ENCODE results near the gene PTPRT. TPM values are rescaled to one million over a fixed set of nuclear protein-coding genes. Genes with fewer than 3 reads are reported as not detected.

PTPRT gene
- total and polyA plus RNA-seq, 2 of the 13 experiments (the other 11 are each of a cell fraction or from before 2014, with no cell fraction given): under 0.01 to 0.09 TPM

DNA sequence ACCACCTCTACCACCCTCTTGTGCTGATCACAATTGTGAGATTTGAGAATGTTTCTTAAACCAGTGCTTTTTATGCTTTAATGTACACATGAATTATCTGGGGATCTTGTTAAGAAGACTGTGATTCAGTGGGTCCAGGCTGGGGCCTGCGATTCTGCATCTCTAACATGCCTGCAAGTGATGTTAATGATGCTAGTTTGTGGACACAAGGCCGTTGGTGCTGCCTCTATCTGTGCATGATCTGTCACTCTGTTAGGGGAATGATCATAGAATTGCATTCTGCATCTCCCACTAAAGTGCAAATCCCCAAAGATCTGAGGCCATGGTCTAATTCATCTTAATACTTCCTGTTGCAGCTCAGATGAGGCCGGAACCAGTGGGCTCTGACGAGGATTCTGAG lies 746.5 kb downstream of the PTPRT start:
- Histone ChIP-seq H3K36me3 (replicated peaks in 1 of 2; ENCODE audit: control insufficient read depth in 1 of 2, insufficient read depth in 2 of 2, low read length in 2 of 2) (no peaks in the 10 kb centered on the region), H3K4me1 (ENCODE audit: insufficient read depth, low read length) (no peaks in the 10 kb centered on the region), H3K4me2 (ENCODE audit: low read depth, low read length) (no peak overlapping the region), H3K27ac (ENCODE audit: extremely low read length, insufficient read depth, low read length) (no peak overlapping the region), H2AFZ (ENCODE audit: low read length) (no peak overlapping the region), H3K79me2 (ENCODE audit: insufficient read depth, low read length) (no peaks in the 10 kb centered on the region), H3K4me3 (replicated peaks in 1 of 3; ENCODE audit: insufficient read depth in 1 of 3, low read depth in 2 of 3, low read length in 3 of 3) (no peak overlapping the region), H3K27me3 (ENCODE audit: control insufficient read depth in 1 of 2, insufficient read depth in 2 of 2, low read length in 2 of 2) (no peaks in the 10 kb centered on the region; a peak in 1 of 5 replicates), H3K9ac (ENCODE audit: insufficient read depth, low read depth, low read length) (no peak overlapping the region), H3K9me3 (ENCODE audit: low read length) (peaks cover 12% of the 10 kb centered on the region; the same call in 1 of the 2 replicates), H4K20me1 (ENCODE audit: insufficient read depth, low read length) (no peaks in the 10 kb centered on the region)
- FAIRE-seq (no peak), DNase-seq (ENCODE audit: low spot score) (no peak), ATAC-seq (no peak)
- in situ Hi-C loops (cut with HindIII; ENCODE audit: extremely low pct_ligation_motif_present, low pct_unique_long_range_greater_than_20kb): no loop called here
- WGBS (ENCODE audit: low lambda C conversion rate): 2% methylated on average over 4 of the region's 4 CpGs
- ChIA-PET CTCF (ENCODE audit: low intra/inter-chr PET ratio, low total read pairs) (no interaction called here), POLR2A (no interaction called here)
- BruUV-seq (replicated peaks): no TSS peak
- intact Hi-C loops (cut with micrococcal nuclease; ENCODE audit: unreplicated experiment): no loop called here
- TF ChIP-seq FOXC1 (CRISPR knock-in tag; IDR thresholded peaks at IDR 0.05; ENCODE audit: borderline replicate concordance): no peak
- TF ChIP-seq TFDP2 (CRISPR knock-in tag; IDR thresholded peaks at IDR 0.05): no peak

- H3K27ac ChIP-seq (ENCODE audit: extremely low read length, insufficient read depth, low read length): no peak overlapping the region
- FAIRE-seq (no peak), ATAC-seq (no peak), DNase-seq (ENCODE audit: low spot score) (no peak)
- no peaks in the 10 kb centered on the region for H3K4me1 ChIP-seq (ENCODE audit: insufficient read depth, low read length)
- H3K4me2 ChIP-seq (ENCODE audit: low read depth, low read length): no peak overlapping the region
- ChIA-PET CTCF (ENCODE audit: low intra/inter-chr PET ratio, low total read pairs) (no interaction called here), POLR2A (no interaction called here)
- no peaks in the 10 kb centered on the region for H3K36me3 ChIP-seq (replicated peaks in 1 of 2; ENCODE audit: control insufficient read depth in 1 of 2, insufficient read depth in 2 of 2, low read length in 2 of 2)
- H4K20me1 ChIP-seq (ENCODE audit: insufficient read depth, low read length): no peaks in the 10 kb centered on the region
- WGBS (ENCODE audit: low lambda C conversion rate): 24% methylated on average over 6 of the region's 6 CpGs
- H3K4me3 ChIP-seq (replicated peaks in 1 of 3; ENCODE audit: insufficient read depth in 1 of 3, low read depth in 2 of 3, low read length in 3 of 3): no peak overlapping the region
- in situ Hi-C loops (cut with HindIII; ENCODE audit: extremely low pct_ligation_motif_present, low pct_unique_long_range_greater_than_20kb): no loop called here
- H2AFZ ChIP-seq (ENCODE audit: low read length): no peak overlapping the region
- no peaks in the 10 kb centered on the region; a peak in 1 of 5 replicates for H3K27me3 ChIP-seq (ENCODE audit: control insufficient read depth in 1 of 2, insufficient read depth in 2 of 2, low read length in 2 of 2)
- no peak overlapping the region for H3K9ac ChIP-seq (ENCODE audit: insufficient read depth, low read depth, low read length)
- TF ChIP-seq BRCA1 (CRISPR knock-in tag; IDR thresholded peaks at IDR 0.05) (no peak), ZBTB20 (CRISPR knock-in tag; IDR thresholded peaks at IDR 0.05; ENCODE audit: borderline replicate concordance, low read depth) (no peak), MED13 (CRISPR knock-in tag; IDR thresholded peaks at IDR 0.05) (no peak), ZNF777 (CRISPR knock-in tag; IDR thresholded peaks at IDR 0.05) (no peak), AKAP8 (CRISPR knock-in tag; IDR thresholded peaks at IDR 0.05) (no peak)
- TF ChIP-seq, protein P1, sequence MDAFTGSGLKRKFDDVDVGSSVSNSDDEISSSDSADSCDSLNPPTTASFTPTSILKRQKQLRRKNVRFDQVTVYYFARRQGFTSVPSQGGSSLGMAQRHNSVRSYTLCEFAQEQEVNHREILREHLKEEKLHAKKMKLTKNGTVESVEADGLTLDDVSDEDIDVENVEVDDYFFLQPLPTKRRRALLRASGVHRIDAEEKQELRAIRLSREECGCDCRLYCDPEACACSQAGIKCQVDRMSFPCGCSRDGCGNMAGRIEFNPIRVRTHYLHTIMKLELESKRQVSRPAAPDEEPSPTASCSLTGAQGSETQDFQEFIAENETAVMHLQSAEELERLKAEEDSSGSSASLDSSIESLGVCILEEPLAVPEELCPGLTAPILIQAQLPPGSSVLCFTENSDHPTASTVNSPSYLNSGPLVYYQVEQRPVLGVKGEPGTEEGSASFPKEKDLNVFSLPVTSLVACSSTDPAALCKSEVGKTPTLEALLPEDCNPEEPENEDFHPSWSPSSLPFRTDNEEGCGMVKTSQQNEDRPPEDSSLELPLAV (CRISPR knock-in tag; conservative IDR thresholded peaks at IDR 0.05; ENCODE audit: low read depth): no peak
- peaks cover 8% of the 10 kb centered on the region; the same call in 1 of the 2 replicates for H3K9me3 ChIP-seq (ENCODE audit: low read length)
- no peaks in the 10 kb centered on the region for H3K79me2 ChIP-seq (ENCODE audit: insufficient read depth, low read length)
- intact Hi-C loops (cut with micrococcal nuclease; ENCODE audit: unreplicated experiment): no loop called here
- no TSS peak for BruUV-seq (replicated peaks)
Observed at GRCh38 chr20:42442716-42443115, 747.0 kb downstream of the PTPRT start.
